ENCODE measurements around the gene ZNF175.

ZNF175 gene

GRCh38 chr19:51570962-51571575 lies at the start of gene ZNF175:
ZNF175 (plus strand) TSS chr19:51571283; CDS start chr19:51573330, 2,047 bp downstream.
- peak; percentile 94 for DNase-seq
- TF ChIP-seq CTCF (IDR thresholded peaks at IDR 0.05): no peak
- Mint-ChIP-seq H3K9me3 (peaks cover 3% of the 10 kb centered on the region), H3K4me1 (peaks cover 21% of the 10 kb centered on the region), H3K36me3 (ENCODE audit: low read depth) (peaks cover 30% of the 10 kb centered on the region), H3K27me3 (ENCODE audit: low read depth, poor library complexity) (peaks cover 34% of the 10 kb centered on the region), H3K27ac (peak within 1 kb of the TSS; percentile 30), H3K4me3 (peak within 1 kb of the TSS; percentile 96)

GRCh38 chr19:51521357-51521756 lies 49.7 kb upstream of the ZNF175 start:
- no peaks in the 10 kb centered on the region for H3K4me1 Mint-ChIP-seq

GRCh38 chr19:51521781-51522180 lies 49.3 kb upstream of the ZNF175 start:
- H3K4me1 Mint-ChIP-seq: no peaks in the 10 kb centered on the region
- no peak overlapping the region for H3K27ac Mint-ChIP-seq
- no peak for TF ChIP-seq CTCF (IDR thresholded peaks at IDR 0.05)
- H3K36me3 Mint-ChIP-seq (ENCODE audit: low read depth): peaks cover 5% of the 10 kb centered on the region
- peaks cover under 1% of the 10 kb centered on the region for H3K27me3 Mint-ChIP-seq (ENCODE audit: low read depth, poor library complexity)
- no peak overlapping the region for H3K4me3 Mint-ChIP-seq
- no peak for DNase-seq
- H3K9me3 Mint-ChIP-seq: peaks cover 61% of the 10 kb centered on the region

More at GRCh38 chr19:51521357-51521756, 49.7 kb upstream of the ZNF175 start:
- Mint-ChIP-seq H3K36me3 (ENCODE audit: low read depth) (peaks cover 5% of the 10 kb centered on the region), H3K4me3 (no peak overlapping the region), H3K27me3 (ENCODE audit: low read depth, poor library complexity) (peaks cover 4% of the 10 kb centered on the region), H3K9me3 (peaks cover 57% of the 10 kb centered on the region), H3K27ac (no peak overlapping the region)
- no peak for DNase-seq
- no peak for TF ChIP-seq CTCF (IDR thresholded peaks at IDR 0.05)

GRCh38 chr19:51524666-51525264 lies 46.3 kb upstream of the ZNF175 start:
- Mint-ChIP-seq H3K27ac (no peak overlapping the region), H3K9me3 (peaks cover 62% of the 10 kb centered on the region), H3K4me1 (no peaks in the 10 kb centered on the region), H3K36me3 (ENCODE audit: low read depth) (no peaks in the 10 kb centered on the region), H3K4me3 (no peak overlapping the region), H3K27me3 (ENCODE audit: low read depth, poor library complexity) (no peaks in the 10 kb centered on the region)
- DNase-seq: no peak
- TF ChIP-seq CTCF (IDR thresholded peaks at IDR 0.05): no peak

GRCh38 chr19:51525651-51526050 lies 45.4 kb upstream of the ZNF175 start:
- no peak for DNase-seq
- peaks cover 69% of the 10 kb centered on the region for H3K9me3 Mint-ChIP-seq
- no peak for TF ChIP-seq CTCF (IDR thresholded peaks at IDR 0.05)
- no peaks in the 10 kb centered on the region for H3K27me3 Mint-ChIP-seq (ENCODE audit: low read depth, poor library complexity)
- H3K27ac Mint-ChIP-seq: no peak overlapping the region
- H3K4me1 Mint-ChIP-seq: no peaks in the 10 kb centered on the region
- H3K36me3 Mint-ChIP-seq (ENCODE audit: low read depth): no peaks in the 10 kb centered on the region
- H3K4me3 Mint-ChIP-seq: no peak overlapping the region

- TF ChIP-seq CTCF (IDR thresholded peaks at IDR 0.05): no peak
- H3K36me3 Mint-ChIP-seq (ENCODE audit: low read depth): no peaks in the 10 kb centered on the region
- DNase-seq: no peak
- no peaks in the 10 kb centered on the region for H3K4me1 Mint-ChIP-seq
- H3K9me3 Mint-ChIP-seq: peaks cover 67% of the 10 kb centered on the region
- no peak overlapping the region for H3K4me3 Mint-ChIP-seq
- no peak overlapping the region for H3K27ac Mint-ChIP-seq
- no peaks in the 10 kb centered on the region for H3K27me3 Mint-ChIP-seq (ENCODE audit: low read depth, poor library complexity)
These were observed 41.8 kb upstream of the ZNF175 start for GRCh38 chr19:51529301-51529700.

All from nephron progenitor cell (in vitro differentiated cells).